Keratinocyte (primary cell): ENCODE data around the gene ANKFN1.

Source experiments
- CTCF ChIP-seq, 3 experiments: IDR thresholded peaks in 1 of 3; conservative IDR thresholded peaks in 1 of 3; optimal IDR thresholded peaks in 1 of 3; 2 replicates in 2 of 3; 3 replicates in 1 of 3; pipeline versions ENCODE3 to v1.5.1; 2011; ENCODE audit warnings: low read length in 3 of 3, mild to moderate bottlenecking in 3 of 3, moderate library complexity in 2 of 3, control low read depth in 1 of 3, inconsistent platforms in 1 of 3; ENCODE audit not compliant: insufficient read depth in 2 of 3; ENCODE audit errors: extremely low read depth in 1 of 3
- EZH2 ChIP-seq: IDR thresholded peaks from one replicate; pipeline ENCODE4 v1.6.1; 2012; ENCODE audit warnings: inconsistent platforms, mild to moderate bottlenecking, low read length, moderate library complexity

- TF ChIP-seq CTCF (optimal IDR thresholded peaks at IDR 0.05 in 1 of 3, IDR thresholded peaks at IDR 0.05 in 1 of 3, conservative IDR thresholded peaks at IDR 0.05 in 1 of 3; ENCODE audit: extremely low read depth in 1 of 3, insufficient read depth in 2 of 3, low read length in 3 of 3) (no peak), EZH2 (no peak)
Observed at GRCh38 chr17:56326001-56326359, 172.7 kb downstream of the ANKFN1 start.
